GM21381 (cell line): ENCODE measurements around the gene SLC25A21.

Experiments
- ATAC-seq: cut with Tn5 transposase; IDR thresholded peaks from one replicate; pipeline ENCODE4 v1.9.1; 2021; ENCODE audit warnings: mild to moderate bottlenecking, moderate library complexity; ENCODE audit not compliant: unreplicated experiment

Gene SLC25A21

GRCh38 chr14:37048666-37049071 lies 123.7 kb downstream of the SLC25A21 start:
- ATAC-seq, result no peak

- no peak for ATAC-seq
Measured at GRCh38 chr14:37047996-37048395, 124.4 kb downstream of the SLC25A21 start.

- no peak for ATAC-seq
Measured at GRCh38 chr14:37047226-37047625, 125.2 kb downstream of the SLC25A21 start.

- ATAC-seq, result no peak
Measured at GRCh38 chr14:37046815-37047214, 125.6 kb downstream of the SLC25A21 start.

GRCh38 chr14:37045340-37046061 lies 126.9 kb downstream of the SLC25A21 start:
- no peak for ATAC-seq

GRCh38 chr14:37037636-37038387 lies 134.6 kb downstream of the SLC25A21 start:
- ATAC-seq, result no peak

- no peak for ATAC-seq
Measured at GRCh38 chr14:37036669-37037341, 135.6 kb downstream of the SLC25A21 start.

- no peak for ATAC-seq
Measured at GRCh38 chr14:37035401-37035800, 137.0 kb downstream of the SLC25A21 start.

GRCh38 chr14:37034410-37035285 lies 137.8 kb downstream of the SLC25A21 start:
- ATAC-seq, result no peak

- ATAC-seq, result no peak
Measured at GRCh38 chr14:37032863-37033262, 139.5 kb downstream of the SLC25A21 start.

- no peak for ATAC-seq
Measured at GRCh38 chr14:37027188-37027824, 145.1 kb downstream of the SLC25A21 start.

GRCh38 chr14:37023875-37024565 lies 148.4 kb downstream of the SLC25A21 start:
- ATAC-seq, result no peak

- ATAC-seq, result no peak
Measured at GRCh38 chr14:37021390-37021789, 151.0 kb downstream of the SLC25A21 start.

GRCh38 chr14:37019488-37019887 lies 152.9 kb downstream of the SLC25A21 start:
- no peak for ATAC-seq

- no peak for ATAC-seq
Measured at GRCh38 chr14:37018571-37019240, 153.7 kb downstream of the SLC25A21 start.

GRCh38 chr14:37013078-37013477 lies 159.3 kb downstream of the SLC25A21 start:
- ATAC-seq, result no peak

- ATAC-seq, result no peak
Measured at GRCh38 chr14:36998686-36999085, 173.7 kb downstream of the SLC25A21 start.

- no peak for ATAC-seq
Measured at GRCh38 chr14:36997843-36998242, 174.6 kb downstream of the SLC25A21 start.
